Hematopoietic multipotent progenitor cell treated with erythropoietin and hydrocortisone succinate and interleukin-3 and kit ligand, for 4 days (in vitro differentiated cells): ENCODE results near the gene SSTR3.
A peak's percentile ranks its signal among the peaks of the same experiment; 100 is the strongest.
"Not testable (repeated sequence)": the region's sequence is repeated elsewhere in the genome, so short reads cannot be mapped to it uniquely, and the experiment has no call there.

ENCODE experiments used
- DNase-seq: peaks from one replicate; pipeline ENCODE4 v3.0.0-alpha.2; 2015

SSTR3 gene

DNA sequence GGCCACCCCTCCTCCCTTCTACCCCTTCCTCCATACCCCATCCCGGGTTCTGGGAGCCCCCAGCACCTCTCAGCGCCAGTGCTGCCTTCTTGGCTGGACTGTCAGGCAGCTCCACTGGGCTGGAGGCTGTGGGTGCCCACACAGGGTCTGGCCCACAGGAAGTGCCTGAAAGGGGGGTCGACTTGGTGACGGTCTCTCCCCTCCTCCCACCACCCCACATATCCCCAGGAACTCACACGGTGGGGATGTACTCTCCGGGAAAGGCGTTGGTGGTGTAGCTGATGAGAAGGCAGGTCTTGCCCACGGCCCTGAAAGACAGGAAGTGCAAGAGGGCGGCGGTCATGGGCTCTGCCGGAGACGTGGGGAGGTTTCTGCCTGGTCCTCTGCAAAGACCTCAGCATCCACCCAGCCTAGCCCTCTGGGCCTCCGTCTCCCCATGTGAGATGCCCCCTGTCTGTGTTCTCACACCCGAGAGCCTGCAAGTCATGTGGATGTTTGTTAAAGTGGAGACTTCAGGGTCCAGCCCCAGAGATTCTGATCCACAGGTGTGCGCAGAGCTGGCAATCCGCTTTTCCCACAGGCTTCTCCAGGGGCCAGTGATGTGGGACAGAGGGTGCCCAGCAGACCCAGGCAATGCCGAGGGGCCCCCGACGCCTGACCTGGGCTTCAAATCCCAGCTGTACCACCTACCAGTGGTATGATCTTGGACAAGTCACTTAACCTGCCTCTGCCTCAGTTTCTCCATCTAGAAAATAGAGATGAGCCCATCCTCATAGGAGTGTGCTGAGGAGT is 29.3 kb upstream of the SSTR3 start:
- peak; percentile 83 for DNase-seq

DNA sequence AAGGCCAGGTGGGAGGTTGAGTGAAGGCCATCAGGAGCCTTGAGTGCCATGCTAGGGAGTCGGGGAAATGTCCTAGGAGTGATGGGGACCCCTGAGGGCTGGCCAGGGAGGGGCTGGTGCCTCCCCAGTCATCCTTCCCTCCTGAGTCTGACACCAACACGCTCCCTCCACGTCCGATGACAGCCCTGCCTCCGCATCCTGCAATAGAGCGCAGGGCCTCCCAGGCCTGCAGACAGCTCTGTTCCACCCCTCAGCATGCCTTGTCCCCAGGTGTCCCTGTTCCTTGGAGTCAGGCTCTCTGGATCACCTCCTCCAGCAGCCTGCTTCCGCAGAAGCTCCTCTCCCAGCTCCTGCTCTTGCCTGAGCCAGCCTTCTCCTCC is 28.7 kb upstream of the SSTR3 start:
- no peak for DNase-seq

DNA sequence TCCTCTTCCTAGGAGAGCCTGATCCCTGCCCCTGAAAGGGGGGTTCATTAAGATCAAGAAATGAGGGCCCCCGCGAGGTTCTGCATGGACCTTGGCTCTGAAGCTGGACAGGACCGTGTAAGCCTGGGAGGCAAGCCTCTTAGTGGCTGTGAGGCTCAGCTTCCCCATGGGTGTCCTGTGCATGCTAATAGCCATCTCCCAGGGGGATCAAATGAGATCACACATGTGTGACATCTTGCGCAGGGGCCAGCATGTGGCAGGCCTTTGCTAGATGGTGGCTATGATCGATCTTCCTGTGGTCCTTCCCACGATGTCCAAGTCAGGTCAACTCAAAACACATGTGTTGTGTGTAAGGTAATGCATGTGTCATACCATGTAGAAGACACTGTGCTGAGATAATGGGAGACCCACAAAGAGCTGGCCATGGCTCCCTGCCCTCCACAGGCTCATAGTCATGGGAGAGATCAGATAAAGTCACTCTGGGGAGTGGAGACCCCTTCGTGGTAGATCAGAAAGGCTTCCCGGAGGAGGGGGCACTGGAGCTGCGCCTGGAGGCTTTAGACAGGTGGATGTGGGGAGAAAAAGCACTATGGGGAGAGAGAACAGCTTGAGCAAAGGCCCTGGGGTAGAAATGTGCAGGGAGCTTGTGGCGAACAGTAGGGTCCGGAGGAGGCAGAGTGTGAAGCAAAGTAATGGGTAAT is 28.1 kb upstream of the SSTR3 start:
- no peak for DNase-seq

DNA sequence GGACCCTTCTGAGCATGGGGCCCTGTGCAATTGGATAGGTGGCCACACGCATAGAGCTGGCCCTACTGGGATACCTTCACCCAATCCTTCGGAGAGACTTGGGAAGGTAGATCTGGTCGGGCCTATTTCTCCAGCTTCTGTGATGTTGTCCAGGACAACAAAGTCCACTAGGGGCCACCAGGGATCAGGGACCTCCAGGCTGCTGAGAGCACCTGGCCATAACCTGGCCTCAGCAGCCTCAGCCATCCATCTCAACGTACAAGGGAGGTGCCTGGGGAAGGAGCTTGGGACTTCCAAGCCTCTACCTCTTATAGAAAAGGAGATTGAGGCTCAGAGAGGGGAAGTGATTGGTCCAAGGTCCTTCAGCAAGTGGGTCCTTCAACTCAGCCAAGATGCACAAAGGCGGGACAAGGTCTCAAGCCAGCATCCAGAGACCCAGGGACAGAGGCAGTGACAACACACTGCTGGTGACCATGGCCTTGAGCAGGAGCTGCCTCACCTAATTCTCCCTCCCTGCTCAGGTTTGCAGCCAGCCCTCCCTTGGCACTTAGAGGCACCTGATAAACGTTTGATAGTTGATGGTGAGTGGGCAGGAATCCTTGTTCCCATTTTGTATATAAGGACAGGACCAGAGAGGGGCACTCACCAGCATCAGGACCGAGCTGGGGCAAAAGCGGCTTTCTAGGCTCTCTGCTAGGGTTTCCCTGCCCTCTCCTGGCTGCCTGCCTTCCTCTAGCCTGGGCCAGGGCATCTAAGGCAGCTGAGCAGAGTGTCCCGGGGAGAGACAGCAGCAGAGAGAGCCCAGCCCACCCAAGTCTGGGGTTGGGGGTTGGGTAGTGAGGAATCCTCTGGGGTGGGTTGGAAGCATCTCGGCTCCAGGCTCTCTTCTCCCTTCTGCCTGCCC is 27.3 kb upstream of the SSTR3 start:
- DNase-seq, result no peak

DNA sequence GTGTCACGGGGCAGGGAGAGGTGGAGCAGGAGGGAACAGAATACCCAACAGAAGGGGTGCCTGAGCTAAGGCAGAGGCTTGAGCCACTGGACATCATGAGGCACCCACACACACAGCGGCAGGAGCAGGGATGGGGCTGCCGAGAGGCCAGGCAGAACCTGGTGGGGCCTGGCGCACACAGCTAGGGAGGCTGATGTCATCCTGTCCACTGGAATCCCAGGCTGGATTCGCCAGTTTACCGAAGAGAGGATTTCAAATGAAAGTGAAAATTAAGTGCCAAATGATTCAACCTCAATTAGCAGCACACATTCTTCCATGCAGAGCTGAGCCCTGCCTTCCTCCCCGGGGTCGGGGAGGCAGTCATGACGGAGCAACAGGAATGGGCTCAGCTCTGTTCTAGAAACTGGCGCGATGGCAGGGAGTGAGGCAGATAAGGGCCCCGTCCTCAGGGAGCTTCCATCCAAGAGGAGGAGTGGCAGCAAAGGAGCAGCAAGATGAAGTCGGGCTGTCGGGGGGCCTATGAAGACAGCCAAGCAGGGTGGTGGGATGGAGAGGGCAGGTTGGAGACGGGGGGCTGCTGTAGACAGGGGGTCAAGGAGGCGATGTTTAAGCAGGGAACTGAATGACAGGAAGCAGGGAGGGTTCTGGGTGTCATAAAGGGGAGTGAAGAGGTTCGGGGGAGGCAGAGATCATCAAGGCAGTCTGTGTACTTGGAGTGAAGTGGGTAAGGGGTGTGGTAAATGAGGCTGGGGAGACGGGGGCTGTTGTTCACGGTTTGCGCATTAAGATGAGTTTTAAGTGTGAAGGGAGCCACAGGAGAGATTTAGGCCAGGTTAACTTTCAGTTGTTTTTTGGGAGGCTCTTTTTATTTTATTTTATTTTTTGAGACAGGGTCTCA is 25.3 kb upstream of the SSTR3 start:
- DNase-seq, result no peak

DNA sequence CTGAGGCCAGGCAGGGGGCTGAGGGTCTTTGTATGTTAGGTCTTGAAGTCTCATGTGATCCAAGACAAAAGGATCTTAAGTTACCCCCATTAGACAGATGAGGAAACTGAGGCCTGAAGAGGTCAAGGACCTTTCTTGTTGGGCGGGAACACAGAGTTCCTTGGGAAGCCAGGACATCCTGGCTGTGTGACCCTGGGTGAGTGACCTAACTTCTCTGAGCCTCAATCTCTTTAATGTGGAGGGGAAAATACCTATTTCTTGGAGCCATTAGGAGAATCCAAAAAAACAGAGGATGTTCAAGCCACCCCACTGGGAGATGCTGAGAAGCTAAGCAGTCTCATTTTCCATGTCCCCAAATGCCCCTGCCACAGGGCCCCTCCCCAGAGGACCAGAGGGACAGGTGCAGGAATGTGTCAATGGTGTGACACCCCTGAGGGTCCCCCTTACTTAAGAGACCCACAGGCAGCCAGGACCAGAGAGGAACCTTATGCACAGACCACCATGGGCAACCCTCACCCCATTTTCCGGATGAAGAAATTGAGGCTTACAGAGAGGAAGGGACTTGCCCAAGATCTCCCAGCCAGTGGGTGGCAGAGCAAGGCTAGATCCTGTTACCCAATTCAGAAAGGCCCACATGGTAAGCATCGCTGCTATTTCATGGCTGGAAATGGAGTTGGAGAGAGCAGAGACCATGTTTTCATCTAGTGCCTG is 23.8 kb upstream of the SSTR3 start:
- no peak for DNase-seq

DNA sequence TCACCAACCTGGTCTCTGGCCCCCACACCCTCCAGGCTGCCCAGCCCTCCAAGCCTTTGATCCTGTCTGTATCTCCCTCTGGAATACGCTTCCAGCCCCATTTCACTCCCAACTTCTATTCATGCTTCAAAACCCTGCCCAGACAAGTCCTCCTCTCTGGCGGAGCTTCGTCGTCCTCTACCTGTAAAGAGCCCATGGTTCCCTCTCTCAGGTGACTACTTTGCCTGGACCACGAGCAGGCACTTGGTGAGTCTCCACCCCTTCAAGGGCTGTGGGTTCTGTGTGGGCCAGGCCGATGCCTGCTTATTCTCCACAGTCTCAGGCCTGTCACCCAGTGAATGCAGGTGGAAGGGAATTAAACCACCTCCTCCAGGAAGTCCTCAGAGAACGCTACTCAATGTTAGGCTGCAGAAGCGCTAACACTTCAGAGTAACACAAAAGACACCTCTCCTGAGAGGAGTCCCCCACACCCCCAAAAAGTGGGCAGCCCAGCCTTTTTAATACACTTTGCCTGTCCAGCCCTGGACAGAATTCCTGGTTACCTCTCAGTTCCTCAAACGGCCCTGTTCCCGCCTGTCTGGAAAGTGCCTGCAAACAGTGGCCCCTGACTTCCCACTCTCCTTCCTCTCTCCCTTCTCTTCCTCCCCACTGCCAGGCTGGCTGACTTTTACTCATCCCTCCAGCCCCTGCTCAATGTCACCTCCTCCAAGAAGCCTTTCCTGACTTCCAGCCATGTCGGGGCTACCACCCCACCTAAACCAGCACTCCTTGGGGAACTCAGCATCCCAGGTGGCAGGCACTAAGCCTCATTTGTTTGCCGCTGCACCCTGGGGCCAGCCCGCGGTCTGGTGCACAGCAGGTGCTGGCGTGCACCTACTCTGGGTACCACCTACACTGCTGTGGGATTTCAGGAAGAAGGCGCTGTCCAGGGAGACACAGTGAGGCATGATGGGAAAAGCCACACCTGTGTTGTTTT is 22.7 kb upstream of the SSTR3 start:
- DNase-seq, result no peak

DNA sequence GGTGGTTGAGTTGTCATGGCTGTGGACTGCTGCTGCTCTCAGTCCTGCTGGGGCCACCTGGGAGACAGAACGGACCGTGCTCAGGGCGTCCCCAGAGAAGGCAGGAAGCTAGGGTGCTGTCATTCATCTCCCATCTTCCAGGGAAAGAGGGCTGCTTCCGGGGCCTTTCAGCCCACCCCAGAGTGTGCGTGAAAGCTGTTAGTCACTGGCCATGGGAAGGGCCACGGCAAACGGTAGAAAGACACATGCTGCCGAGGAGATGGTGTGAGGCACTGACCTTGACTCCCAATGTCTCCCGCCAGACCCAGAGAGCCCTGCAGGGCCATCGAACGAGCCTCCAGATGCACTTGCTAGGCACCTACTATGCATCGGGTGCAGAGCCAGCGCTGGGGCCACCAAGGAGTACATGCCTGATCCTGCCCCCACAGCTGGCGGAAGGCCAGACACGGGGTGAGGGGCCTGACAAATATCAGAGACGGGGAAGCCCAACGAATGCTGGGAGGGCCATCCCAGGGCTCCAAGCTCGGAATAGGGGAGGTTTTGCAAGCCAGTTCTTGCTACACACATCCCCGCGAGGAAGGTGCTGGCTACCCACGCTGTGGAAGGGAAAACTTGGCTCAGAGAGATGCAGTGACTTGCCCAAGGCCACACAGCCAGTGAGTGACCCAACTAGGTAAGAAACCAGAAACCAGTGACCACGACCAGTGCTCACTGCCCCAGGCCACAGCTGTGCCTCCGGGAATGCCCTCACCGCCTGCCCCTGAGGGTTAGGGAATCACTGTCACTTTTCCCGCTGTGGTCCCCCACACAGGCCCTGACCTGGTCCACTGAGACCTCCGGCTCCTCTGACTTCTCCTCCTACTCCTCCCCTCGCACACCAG is 21.7 kb upstream of the SSTR3 start:
- no peak for DNase-seq

DNA sequence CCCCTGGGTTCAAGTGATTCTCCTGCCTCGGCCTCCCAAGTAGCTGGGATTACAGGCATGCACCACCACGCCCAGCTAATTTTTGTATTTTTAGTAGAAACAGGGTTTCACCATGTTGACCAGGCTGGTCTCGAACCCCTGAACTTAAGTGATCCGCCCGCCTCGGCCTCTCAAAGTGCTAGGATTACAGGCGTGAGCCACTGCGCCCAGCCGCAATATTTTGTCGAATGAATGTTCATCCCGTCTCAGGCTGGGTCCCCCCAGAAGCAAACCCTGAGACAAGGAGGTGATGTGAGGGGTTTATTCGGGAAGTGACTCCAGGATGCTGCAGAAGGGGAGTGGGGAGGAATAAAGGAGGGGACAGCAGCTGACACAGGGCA is 21.1 kb upstream of the SSTR3 start:
- DNase-seq, result not testable (repeated sequence)

DNA sequence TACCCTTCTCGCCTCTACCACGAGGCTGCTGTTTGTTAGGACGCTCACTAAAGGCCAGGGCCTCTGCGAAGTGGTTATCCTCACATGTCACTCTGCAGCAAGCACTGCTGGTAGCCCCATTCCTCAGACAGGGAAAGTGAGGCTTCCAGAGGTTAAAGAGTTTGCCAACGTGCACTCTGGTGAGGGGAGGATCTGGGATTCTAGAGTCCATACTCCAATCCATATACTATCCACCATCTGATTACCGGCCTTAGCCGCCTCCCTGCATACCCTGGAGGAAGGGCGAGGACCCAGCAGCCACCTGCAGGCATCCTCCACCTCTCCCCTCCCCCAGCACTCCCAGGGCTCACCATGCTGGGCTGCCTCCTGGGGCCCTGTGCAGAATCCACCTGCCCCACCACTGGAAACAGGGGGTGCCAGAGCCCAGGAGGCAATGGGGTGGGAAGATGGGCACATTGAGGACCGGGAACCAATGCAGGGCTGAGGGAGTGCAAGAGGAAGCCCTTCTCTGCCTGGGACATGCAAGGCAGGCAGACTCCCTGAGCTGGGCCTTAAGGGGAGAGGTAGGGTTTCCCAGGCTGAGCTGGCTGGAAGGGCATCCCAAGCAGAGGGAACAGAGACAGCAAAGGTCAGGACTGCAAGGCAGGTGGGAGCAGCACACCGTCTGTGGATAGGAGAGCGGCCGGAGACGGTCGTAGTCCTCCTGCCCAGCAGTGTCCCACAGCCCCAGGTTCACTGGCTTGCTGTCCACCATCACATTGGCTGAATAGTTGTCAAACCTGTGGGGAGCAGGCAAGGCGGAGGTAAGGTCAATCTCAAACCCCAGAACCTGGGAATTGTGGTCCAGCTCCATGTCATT is 20.1 kb upstream of the SSTR3 start:
- no peak for DNase-seq

DNA sequence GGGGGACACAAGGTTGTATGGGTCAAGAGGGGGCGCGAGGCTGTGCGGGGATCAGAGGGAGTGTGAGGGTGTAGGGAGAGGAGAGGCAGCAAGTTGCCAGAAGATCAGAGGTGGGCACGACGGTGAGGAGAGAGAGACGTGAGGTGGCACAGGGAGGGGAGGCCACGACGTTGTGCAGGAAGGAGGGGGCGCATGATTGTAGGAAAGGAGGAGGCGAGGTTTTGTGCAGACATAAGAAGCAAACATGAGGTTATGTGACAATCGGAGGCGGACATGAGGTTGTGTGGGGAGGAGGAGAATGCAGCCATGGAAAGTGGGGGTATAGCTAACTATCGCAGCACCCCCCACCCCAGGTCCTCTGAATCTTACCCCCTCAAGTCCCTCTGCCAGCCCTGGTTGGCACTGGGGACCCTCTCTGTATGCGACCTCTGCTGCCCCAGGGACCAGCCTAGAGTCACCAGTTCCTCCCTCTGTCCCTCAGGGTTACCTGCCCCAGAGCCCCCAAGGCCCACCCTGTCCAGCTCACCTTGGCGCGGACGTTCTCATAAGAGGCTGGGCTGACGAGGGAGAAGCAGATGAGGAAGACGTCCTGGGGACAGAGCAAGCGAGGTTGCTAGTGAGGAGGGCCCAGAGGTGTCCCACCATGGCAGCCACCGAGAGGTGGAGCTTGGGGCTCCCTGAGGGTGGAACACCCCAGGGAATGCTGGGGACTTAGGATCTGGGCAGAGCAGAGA is 19.3 kb upstream of the SSTR3 start:
- no peak for DNase-seq

DNA sequence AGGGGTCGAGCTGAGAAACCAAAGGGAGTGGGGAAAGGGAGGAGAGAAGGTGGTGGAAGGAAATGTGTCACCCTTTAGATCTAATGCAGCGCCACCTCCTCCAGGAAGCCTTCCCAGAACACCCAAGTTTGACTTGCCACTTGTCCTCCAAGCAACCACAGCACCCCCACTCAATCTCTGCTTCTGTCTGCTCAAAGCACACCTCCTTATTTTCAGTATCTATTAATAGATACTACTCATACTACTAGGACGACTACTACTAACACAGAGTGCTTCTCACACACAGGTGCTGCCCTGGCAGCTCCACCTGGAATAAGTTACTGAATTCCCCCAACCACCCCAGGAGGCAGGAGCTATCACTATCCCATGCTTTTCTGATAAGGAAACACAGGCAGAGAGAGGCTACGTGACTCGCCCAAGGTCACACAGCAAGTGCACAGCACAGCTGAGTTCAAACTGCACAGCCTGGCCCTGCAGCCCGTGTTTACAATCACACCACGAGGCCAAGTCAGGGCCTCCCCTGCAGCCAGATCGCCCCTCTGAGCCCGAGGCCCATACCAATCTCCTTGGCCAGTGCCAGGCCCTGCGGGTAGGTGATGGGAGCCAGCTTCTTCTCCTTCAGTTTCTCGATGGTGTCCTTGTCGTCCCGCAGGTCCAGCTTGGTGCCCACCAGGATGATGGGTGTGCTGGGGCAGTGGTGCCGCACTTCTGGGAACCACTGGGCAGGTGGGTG is 18.6 kb upstream of the SSTR3 start:
- no peak for DNase-seq

DNA sequence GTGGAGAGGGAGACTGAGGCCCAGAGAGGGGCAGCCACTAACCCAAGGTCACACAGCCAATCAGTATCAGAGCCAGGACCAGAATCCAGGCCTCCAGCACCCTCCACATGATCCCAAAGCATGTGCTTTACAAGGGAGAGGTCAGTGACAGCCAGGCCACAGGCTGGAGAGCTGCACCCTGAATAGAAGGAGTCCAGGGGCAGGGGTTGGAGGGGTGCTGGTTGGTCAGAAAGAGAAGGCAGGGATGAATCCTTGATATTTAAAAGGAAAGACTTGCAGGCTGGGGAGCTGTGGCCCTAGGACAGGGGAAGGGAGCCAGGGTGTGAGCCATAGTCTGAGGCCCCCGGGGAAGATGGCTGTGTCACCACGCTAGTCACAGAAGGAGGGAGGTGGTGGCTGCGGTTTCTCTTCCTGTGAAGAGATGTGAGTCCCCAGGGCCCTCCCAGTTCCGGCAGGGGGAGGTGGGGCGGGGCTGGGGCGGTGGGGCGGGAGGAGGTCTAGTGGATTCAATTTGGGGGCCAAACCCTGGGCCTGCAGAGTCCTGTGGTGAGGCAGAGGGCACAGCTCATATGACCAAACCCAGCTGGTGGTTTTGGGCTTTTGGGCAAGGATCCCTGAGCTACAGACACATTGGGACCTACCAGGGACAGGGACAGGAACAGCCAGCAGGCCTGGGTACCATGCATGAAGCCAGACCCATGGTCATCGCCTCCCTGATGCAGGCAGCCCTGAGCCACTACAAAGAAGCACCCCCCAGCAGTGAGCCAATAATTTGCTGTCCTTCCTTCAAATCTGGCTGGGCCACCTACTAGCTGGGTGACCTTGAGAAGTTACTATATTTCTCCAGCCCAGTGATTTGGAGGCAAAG is 17.8 kb upstream of the SSTR3 start:
- DNase-seq, result peak; percentile 97

DNA sequence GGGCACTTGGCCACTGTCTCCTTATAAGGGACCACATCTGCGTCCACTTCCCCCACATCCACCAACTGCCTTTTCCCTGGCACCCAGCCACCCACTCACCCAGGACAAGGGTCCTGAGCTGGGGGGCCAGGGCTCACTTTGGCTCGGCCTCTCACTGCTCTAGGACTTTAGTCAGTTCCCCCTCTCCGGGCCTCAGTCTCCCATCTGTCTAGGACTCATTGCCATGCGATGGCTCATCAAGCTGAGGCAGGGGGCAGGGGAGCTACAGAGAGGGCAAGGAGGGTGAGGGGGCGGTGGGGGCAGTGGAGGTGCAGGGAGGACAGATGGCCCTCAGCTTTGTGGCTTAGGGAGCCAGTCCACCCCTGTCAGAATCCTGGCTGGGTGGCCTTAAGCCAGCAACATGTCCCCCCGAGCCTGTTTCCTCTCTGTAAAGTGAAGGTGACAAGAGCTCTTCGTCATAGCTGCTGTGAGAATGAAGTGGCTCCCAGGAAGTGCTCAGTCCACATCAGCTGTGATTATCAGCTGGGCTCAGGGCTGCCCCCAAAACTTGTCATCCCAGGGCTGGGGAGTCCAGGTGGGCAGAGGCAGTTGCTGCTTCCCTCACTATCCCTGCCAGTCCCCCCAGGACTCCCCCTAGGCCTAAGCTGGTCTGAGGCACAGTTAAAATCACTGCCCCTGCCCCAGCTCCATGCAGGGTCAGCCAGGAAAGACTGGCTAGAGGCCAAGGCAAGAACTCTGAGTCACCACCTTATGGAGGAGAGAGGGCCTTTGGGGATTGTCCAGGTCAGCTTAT is 16.9 kb upstream of the SSTR3 start:
- DNase-seq, result no peak
